ENCODE measurements around the gene MYLK3. TPM values are rescaled to one million over a fixed set of nuclear protein-coding genes. Genes with fewer than 3 reads are reported as not detected.

Gene MYLK3
- total and polyA plus RNA-seq, 2 of the 4 experiments (the other 2 are of a cell fraction): under 0.01 to 0.03 TPM

GRCh38 chr16:46789499-46790414, 41.6 kb upstream of the MYLK3 start:
- BruUV-seq (replicated peaks): no TSS peak
- Histone ChIP-seq H3K27me3 (ENCODE audit: control insufficient read depth, insufficient read depth, low read length) (no peaks in the 10 kb centered on the region), H3K4ac (ENCODE audit: low read depth, low read length) (peak overlapping the region; percentile 56), H4K5ac (ENCODE audit: low read depth, low read length) (peak overlapping the region; percentile 88), H3K9ac (ENCODE audit: low read depth, low read length) (peak overlapping the region; percentile 35), H3K23ac (ENCODE audit: low read depth, low read length) (peak overlapping the region; percentile 28; the same call in 1 of the 2 replicates), H3K14ac (replicated peaks; ENCODE audit: low read depth, low read length) (peak overlapping the region; percentile 48), H3K18ac (ENCODE audit: low read depth, low read length) (peak overlapping the region; percentile 55; the same call in 1 of the 2 replicates), H4K20me1 (ENCODE audit: insufficient read depth, low read length) (no peaks in the 10 kb centered on the region), H3K56ac (ENCODE audit: extremely low read depth, insufficient read depth, low read length) (no peak overlapping the region), H3K27ac (ENCODE audit: insufficient read depth, low read length) (peak overlapping the region; percentile 59), H3K9me1 (ENCODE audit: insufficient read depth, low read length) (peaks cover 3% of the 10 kb centered on the region; the same call in 1 of the 2 replicates), H2BK120ac (ENCODE audit: low read depth, low read length) (no peak overlapping the region), H2BK20ac (ENCODE audit: low read depth, low read length) (no peak overlapping the region), H2BK5ac (ENCODE audit: low read depth, low read length, poor library complexity, severe bottlenecking) (peak overlapping the region; percentile 62), H2BK15ac (ENCODE audit: low read depth, low read length) (no peak overlapping the region), H3K36me3 (ENCODE audit: control insufficient read depth, insufficient read depth, low read length) (peaks cover 1% of the 10 kb centered on the region; the same call in 1 of the 2 replicates), H4K91ac (ENCODE audit: insufficient read depth, low read depth, low read length) (no peak overlapping the region), H2AFZ (replicated peaks; ENCODE audit: low read length, poor library complexity) (peak overlapping the region; percentile 90), H3K4me2 (ENCODE audit: low read depth, low read length) (peak overlapping the region; percentile 64), H3K4me3 (ENCODE audit: insufficient read depth, low read depth, low read length) (peak overlapping the region; percentile 71), H4K8ac (ENCODE audit: low read depth in 2 of 2, low read length in 2 of 2) (peak overlapping the region; percentile 29 to 54; a peak in 3 of 4 replicates), H3K4me1 (ENCODE audit: control insufficient read depth, insufficient read depth, low read length) (peaks cover 4% of the 10 kb centered on the region), H3K79me1 (ENCODE audit: low read depth in 1 of 2, low read length in 2 of 2) (peaks cover 0 to 8% of the 10 kb centered on the region in 2 experiments), H2AK9ac (replicated peaks; ENCODE audit: low read depth, low read length, poor library complexity) (no peak overlapping the region), H2AK5ac (ENCODE audit: low read depth, low read length) (peak overlapping the region; percentile 32), H3K9me3 (ENCODE audit: control insufficient read depth, insufficient read depth, low read length) (peaks cover 2% of the 10 kb centered on the region; the same call in 1 of the 2 replicates)
- no peak for TF ChIP-seq FOS (IDR thresholded peaks at IDR 0.05; ENCODE audit: low read depth, low read length)
- 0 out of 2 replicates have a peak, but pooled peaks have one; percentile 37 for TF ChIP-seq POLR2A (IDR thresholded peaks at IDR 0.05; ENCODE audit: low read depth, low read length)
- no peak for TF ChIP-seq RAD21 (IDR thresholded peaks at IDR 0.05; ENCODE audit: low read length)
- TF ChIP-seq RFX5 (IDR thresholded peaks at IDR 0.05; ENCODE audit: low read depth, low read length): no peak
- peak; percentile 90 for ATAC-seq (ENCODE audit: low read depth)
- dilution Hi-C loops (cut with HindIII; ENCODE audit: low sequenced_read_pairs, unreplicated experiment): no loop called here
- ChIA-PET POLR2A (ENCODE audit: unreplicated experiment) (no interaction called here), CTCF (no interaction called here)
- WGBS, 2 experiments (ENCODE audit: extremely low coverage in 2 of 2, insufficient read length in 1 of 2): 17% methylated on average over 10 of the region's 43 CpGs; no CpG with 5 or more reads in 1 of the 2 experiments
- intact Hi-C loops (cut with micrococcal nuclease): no loop called here
- DNase-seq: peak; percentile 41
- in situ Hi-C loops (cut with MboI; ENCODE audit: low sequenced_read_pairs): no loop called here
